CD4-positive, alpha-beta T cell treated with Interferon gamma for 1 hour (primary cell): ENCODE measurements around the gene TRPV6.

Experiments
- DNase-seq: peaks from one replicate; pipeline ENCODE4 v3.0.0-alpha.2; 2020

TRPV6 gene

GRCh38 chr7:142838461-142839213, 46.9 kb downstream of the TRPV6 start:
- DNase-seq: no peak

DNA sequence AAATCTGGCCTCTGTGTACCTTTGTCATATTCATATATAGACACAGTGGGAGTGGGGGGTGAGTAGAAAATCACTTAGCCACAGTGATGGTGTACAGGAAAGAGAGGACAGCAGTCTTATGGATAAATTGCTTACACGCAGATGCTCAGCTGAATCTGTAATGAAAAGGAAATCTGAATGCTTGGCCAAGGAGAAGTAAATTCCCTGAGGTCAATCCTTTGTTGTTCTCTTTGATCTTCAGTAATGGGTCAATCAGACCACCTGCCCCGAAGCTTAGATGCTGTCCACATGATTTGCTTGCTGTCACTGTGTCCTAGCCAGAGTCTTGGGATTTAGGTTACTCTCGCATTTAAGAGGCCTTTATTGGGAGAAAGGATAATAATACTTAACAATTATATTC, 49.1 kb downstream of the TRPV6 start:
- no peak for DNase-seq

- DNase-seq: no peak
Observed at GRCh38 chr7:142835487-142835886, 50.1 kb downstream of the TRPV6 start.

- DNase-seq: no peak
Observed at GRCh38 chr7:142833174-142834048, 52.1 kb downstream of the TRPV6 start.

- DNase-seq: no peak
Observed at GRCh38 chr7:142832417-142832816, 53.1 kb downstream of the TRPV6 start.

DNA sequence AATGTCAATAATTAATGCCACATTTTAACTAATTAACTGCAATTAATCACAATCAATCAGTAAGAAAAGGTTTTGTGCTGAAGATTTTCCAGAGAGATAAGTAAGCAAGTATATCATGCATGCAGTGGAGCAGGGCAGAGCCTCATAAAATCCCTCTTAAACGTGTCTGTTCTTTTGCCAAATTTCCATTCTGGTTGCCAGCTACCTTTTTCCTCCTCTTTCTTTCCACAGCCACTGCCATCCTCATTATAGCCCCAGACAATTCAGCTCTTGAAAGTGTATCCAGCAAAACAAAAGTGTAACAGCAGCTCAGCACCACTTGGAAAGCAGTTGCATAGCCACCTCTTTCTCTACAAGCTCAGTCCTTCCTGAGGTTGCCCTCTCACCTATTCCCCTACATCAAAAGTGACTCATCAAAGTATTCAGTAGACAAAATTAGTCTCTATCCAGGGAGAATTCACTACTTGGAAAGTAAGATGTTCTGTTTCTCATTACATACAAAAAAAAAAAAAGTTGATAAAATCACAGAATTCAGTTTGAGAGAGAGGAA, 57.5 kb downstream of the TRPV6 start:
- DNase-seq: no peak

GRCh38 chr7:142822714-142823113, 62.8 kb downstream of the TRPV6 start:
- DNase-seq: no peak
